LHCN-M2 (cell line): ENCODE measurements around the gene PCDHB14. TPM values are rescaled to one million over a fixed set of nuclear protein-coding genes. Genes with fewer than 3 reads are reported as not detected.
"Not testable (repeated sequence)": the region's sequence is repeated elsewhere in the genome, so short reads cannot be mapped to it uniquely, and the experiment has no call there.

Experiments used
- DNase-seq: peaks from one replicate; pipeline ENCODE4 v3.0.0-alpha.2; 2012; ENCODE audit warnings: low read depth
- polyA plus RNA-seq: library from polyadenylated mRNA; unstranded; fragments of >200 nt; gene quantifications from one replicate; pipeline ENCODE4 v1.2.1, GENCODE V29; 2012; ENCODE audit warnings: missing spikeins
- total RNA-seq: library from RNA; depleted of rRNA; stranded (reverse); fragments of >200 nt; gene quantifications from 2 replicates; pipeline ENCODE4 v1.2.3, GENCODE V29; 2014; rRNA removed

PCDHB14 gene
- 4.3 and 4.9 TPM in 2 replicates for total RNA-seq
- polyA plus RNA-seq: 1.9 TPM

- DNase-seq: peak; percentile 35
These were observed at the start of gene PCDHB14 for GRCh38 chr5:141223112-141223783. Gene PCDHB14, plus strand, starts transcription at chr5:141223343. Its CDS starts 163 bp downstream, at chr5:141223506.

- DNase-seq: not testable (repeated sequence)
These were observed 48.6 kb upstream of the PCDHB14 start for GRCh38 chr5:141174291-141175104.

DNA sequence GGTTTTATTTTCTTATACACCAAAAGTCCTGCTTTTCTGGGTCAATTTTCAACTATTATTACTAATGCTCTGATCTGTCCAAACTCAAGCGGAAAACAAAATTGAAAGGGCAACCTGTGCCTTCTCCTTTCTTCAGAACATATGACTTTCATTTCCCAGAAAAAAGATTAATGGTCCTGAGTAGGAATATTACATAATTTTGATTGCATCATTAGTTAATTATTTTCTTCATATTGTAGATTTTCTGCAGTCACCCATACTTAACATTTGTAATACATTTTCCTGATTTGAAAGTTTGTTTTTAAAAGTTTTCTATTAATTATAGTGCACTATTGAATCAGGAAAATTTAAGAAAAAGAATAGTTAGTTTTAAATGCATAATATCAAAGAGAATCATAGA is 47.2 kb upstream of the PCDHB14 start:
- no peak for DNase-seq

DNA sequence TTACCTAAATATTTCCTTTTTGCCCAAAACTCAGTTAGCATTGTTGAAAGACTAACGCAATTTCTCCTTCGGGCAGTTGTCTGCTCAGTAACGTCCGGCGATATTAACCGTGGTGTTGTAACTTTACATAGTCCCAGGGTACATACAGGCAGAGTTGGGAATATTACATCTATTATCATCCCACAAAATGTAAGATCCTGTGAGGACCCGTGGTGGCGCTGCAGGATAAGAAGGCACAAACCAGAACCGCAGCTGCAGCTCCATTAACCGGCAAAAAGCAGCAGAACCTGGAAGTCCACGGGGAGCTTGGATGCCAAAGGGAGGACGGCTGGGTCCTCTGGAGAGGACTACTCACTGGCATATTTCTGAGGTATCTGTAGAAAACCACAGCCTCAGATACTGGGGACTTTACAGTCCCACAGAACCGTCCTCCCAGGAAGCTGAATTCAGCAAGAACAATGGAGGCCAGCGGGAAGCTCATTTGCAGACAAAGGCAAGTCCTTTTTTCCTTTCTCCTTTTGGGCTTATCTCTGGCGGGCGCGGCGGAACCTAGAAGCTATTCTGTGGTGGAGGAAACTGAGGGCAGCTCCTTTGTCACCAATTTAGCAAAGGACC is 45.5 kb upstream of the PCDHB14 start, which contains the start of gene PCDHB8:
TSS of gene PCDHB8 (plus strand) at position 214 of the 615 bp plus-strand sequence. CDS start at position 459, 245 bp downstream.
- DNase-seq: peak; percentile 61

DNA sequence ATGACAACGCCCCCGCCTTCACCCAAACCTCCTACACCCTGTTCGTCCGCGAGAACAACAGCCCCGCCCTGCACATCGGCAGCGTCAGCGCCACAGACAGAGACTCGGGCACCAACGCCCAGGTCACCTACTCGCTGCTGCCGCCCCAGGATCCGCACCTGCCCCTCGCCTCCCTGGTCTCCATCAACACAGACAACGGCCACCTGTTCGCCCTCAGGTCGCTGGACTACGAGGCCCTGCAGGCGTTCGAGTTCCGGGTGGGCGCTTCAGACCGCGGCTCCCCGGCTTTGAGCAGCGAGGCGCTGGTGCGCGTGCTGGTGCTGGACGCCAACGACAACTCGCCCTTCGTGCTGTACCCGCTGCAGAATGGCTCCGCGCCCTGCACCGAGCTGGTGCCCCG is 43.8 kb upstream of the PCDHB14 start:
- not testable (repeated sequence) for DNase-seq

GRCh38 chr5:141179876-141180275 is 43.3 kb upstream of the PCDHB14 start:
- not testable (repeated sequence) for DNase-seq

DNA sequence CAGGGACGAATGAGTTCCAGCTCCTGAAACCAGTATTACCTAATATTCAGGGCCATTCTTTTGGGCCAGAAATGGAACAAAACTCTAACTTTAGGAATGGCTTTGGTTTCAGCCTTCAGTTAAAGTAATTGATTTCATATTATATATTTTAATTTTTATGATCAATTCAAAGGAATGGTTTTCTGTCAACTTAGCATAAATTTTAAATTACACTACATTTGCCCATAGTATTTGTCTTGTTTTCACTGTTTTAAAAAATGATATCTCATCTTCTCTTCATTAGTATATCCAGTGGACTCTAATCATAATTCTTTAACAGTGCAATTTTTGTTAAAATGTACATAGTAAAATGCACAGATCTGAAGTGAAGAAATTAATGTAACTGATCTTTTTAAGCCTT is 42.8 kb upstream of the PCDHB14 start:
- no peak for DNase-seq

DNA sequence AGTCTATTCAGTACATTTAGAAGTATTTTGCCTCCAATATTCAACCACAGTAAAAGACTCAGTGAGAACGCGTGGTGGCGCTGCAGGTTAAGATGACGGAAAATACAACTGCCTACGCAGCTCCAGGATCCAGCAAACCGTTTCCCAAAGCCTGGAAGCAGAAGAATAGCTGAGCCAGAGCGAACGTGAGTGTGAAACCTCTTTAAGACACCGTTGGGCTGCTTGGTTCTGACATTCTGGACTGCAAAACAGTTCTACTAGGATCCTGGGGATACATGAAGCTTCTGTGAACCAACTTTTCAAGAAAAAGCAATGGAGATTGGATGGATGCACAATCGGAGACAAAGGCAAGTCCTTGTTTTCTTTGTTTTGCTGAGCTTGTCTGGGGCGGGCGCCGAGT is 40.9 kb upstream of the PCDHB14 start, which contains the start of gene PCDHB16:
TSS of gene PCDHB16 (plus strand) at position 140 of the 400 bp plus-strand sequence. CDS start at position 313, 173 bp downstream.
- DNase-seq: peak; percentile 82

DNA sequence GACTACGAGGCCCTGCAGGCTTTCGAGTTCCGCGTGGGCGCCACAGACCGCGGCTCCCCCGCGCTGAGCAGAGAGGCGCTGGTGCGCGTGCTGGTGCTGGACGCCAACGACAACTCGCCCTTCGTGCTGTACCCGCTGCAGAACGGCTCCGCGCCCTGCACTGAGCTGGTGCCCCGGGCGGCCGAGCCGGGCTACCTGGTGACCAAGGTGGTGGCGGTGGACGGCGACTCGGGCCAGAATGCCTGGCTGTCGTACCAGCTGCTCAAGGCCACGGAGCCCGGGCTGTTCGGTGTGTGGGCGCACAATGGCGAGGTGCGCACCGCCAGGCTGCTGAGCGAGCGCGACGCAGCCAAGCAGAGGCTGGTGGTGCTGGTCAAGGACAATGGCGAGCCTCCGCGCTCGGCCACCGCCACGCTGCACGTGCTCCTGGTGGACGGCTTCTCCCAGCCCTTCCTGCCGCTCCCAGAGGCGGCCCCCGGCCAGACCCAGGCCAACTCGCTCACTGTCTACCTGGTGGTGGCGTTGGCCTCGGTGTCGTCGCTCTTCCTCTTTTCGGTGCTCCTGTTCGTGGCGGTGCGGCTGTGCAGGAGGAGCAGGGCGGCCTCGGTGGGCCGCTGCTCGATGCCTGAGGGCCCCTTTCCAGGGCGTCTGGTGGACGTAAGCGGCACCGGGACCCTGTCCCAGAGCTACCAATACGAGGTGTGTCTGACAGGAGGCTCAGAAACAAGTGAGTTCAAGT is 38.9 kb upstream of the PCDHB14 start:
- not testable (repeated sequence) for DNase-seq

- DNase-seq: peak; percentile 14
These were observed 36.1 kb upstream of the PCDHB14 start, which contains the start of gene PCDHB9 for GRCh38 chr5:141186897-141187512. Gene PCDHB9, plus strand, starts transcription at chr5:141187161. Its CDS starts 158 bp downstream, at chr5:141187319.

DNA sequence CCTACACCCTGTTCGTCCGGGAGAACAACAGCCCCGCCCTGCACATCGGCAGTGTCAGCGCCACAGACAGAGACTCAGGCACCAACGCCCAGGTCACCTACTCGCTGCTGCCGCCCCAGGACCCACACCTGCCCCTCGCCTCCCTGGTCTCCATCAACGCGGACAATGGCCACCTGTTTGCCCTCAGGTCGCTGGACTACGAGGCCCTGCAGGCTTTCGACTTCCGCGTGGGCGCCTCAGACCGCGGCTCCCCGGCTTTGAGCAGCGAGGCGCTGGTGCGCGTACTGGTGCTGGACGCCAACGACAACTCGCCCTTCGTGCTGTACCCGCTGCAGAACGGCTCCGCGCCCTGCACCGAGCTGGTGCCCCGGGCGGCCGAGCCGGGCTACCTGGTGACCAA is 34.5 kb upstream of the PCDHB14 start:
- not testable (repeated sequence) for DNase-seq

GRCh38 chr5:141189131-141189530 is 34.0 kb upstream of the PCDHB14 start:
- not testable (repeated sequence) for DNase-seq

- peak; percentile 26 for DNase-seq
These were observed 30.9 kb upstream of the PCDHB14 start, which contains the start of gene PCDHB10 for GRCh38 chr5:141192110-141192725. Gene PCDHB10, plus strand, starts transcription at chr5:141192353. Its CDS starts 200 bp downstream, at chr5:141192553.

DNA sequence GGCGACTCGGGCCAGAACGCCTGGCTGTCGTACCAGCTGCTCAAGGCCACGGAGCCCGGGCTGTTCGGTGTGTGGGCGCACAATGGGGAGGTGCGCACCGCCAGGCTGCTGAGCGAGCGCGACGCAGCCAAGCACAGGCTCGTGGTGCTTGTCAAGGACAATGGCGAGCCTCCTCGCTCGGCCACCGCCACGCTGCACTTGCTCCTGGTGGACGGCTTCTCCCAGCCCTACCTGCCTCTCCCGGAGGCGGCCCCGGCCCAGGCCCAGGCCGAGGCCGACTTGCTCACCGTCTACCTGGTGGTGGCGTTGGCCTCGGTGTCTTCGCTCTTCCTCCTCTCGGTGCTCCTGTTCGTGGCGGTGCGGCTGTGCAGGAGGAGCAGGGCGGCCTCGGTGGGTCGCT is 28.8 kb upstream of the PCDHB14 start:
- DNase-seq: not testable (repeated sequence)

GRCh38 chr5:141196363-141196762 is 26.8 kb upstream of the PCDHB14 start:
- no peak for DNase-seq

DNA sequence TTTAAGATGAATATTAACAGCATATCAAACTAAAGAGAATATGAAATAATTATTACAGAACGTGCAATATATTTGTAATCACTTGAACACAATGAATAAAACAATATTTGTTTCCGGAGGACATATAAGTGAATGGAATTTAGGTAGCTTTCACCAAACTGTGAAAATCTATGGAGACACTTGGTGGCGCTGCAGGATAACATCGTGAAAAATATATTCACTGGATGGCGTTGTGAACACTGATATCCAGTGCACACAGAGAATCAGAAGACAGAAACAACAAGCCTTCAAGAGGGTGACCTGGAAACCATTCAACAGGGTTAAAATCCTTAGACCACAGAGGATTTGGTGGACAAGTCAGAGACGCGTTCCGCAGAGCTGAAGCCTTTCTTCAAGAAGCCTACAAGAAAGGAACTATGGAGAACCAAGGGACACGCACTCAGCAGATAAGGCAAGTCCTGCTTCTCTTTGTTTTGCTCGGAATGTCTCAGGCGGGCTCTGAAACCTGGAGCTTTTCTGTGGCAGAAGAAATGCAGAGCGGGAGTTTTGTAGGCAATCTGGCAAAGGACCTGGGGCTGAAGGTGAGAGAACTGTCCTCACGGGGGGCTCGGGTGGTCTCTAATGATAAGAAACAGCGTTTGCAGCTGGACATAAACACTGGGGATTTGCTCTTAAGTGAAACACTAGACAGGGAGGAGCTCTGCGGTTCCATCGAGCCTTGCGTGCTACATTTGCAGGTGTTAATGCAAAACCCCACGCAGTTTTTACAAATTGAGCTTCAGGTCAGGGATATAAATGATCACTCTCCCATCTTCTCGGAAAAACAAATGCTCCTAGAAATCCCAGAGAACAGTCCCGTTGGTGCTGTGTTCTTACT is 23.5 kb upstream of the PCDHB14 start, which contains the start of gene PCDHB11:
TSS of gene PCDHB11 (plus strand) at position 269 of the 877 bp plus-strand sequence. CDS start at position 417, 148 bp downstream.
- peak; percentile 33 for DNase-seq

- DNase-seq: not testable (repeated sequence)
These were observed 22.0 kb upstream of the PCDHB14 start for GRCh38 chr5:141201126-141201525.

- not testable (repeated sequence) for DNase-seq
These were observed 21.5 kb upstream of the PCDHB14 start for GRCh38 chr5:141201646-141202045.

DNA sequence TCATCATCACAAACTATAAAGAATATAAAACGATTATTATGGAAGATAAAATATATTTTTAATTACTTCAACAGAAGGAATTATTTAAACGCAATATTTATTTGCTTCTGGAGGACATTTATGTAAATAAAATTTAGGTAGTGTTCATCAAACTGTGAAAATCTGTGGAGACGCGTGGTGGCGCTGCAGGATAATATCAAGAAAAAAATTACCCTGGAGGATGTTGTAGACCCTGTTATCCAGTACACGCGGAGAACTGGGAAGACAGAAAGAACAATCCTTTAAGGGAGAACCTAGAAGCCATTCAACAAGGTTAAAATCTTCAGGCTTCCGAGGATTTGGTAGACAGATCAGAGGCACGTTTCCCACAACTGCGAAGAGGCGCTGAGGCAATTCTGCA is 14.7 kb upstream of the PCDHB14 start, which contains the start of gene PCDHB12:
TSS of gene PCDHB12 (plus strand) at position 242 of the 400 bp plus-strand sequence. CDS start 189 bp downstream, outside the sequence.
- DNase-seq: peak; percentile 62
